ENCODE results near the gene TOP1. TPM values are rescaled to one million over a fixed set of nuclear protein-coding genes. Genes with fewer than 3 reads are reported as not detected.
A peak's percentile ranks its signal among the peaks of the same experiment; 100 is the strongest.

TOP1 gene
- polyA plus RNA-seq, 3 donors = 6.9 to 11.5 (median 11.5) TPM

- Mint-ChIP-seq H3K36me3 (peaks cover 11 to 19% of the 10 kb centered on the region in 2 donors), H3K4me3 (no peak overlapping the region), H3K4me1 (no peaks in the 10 kb centered on the region), H3K9me3 (peaks cover 0 to 2% (median 0%) of the 10 kb centered on the region in 7 donors), H3K27ac (peak overlapping the region in 1 of 7 donors; percentile 52), H3K27me3 (ENCODE audit: low read depth in 3 of 3) (peaks cover 30 to 59% (median 38%) of the 10 kb centered on the region in 3 donors)
- Histone ChIP-seq H3K79me2 (ENCODE audit: insufficient read depth, low read length) (no peaks in the 10 kb centered on the region), H3K9me3 (replicated peaks in 1 of 2; ENCODE audit: control insufficient read depth in 1 of 2, insufficient read depth in 1 of 2, low read length in 2 of 2) (no peaks in the 10 kb centered on the region), H2AFZ (ENCODE audit: insufficient read depth, low read depth, low read length, poor library complexity, severe bottlenecking) (no peak overlapping the region), H4K20me1 (ENCODE audit: insufficient read depth, low read length) (no peaks in the 10 kb centered on the region), H3K36me3 (replicated peaks in 1 of 2; ENCODE audit: control insufficient read depth in 1 of 2, insufficient read depth in 2 of 2, low read length in 2 of 2) (no peaks in the 10 kb centered on the region), H3K27me3 (ENCODE audit: control insufficient read depth in 2 of 2, insufficient read depth in 2 of 2, low read length in 2 of 2) (peaks cover 0 to 6% of the 10 kb centered on the region in 2 donors), H3K4me1 (ENCODE audit: control insufficient read depth in 1 of 2, insufficient read depth in 2 of 2, low read length in 2 of 2) (no peaks in the 10 kb centered on the region), H3K27ac (ENCODE audit: low read depth in 1 of 2, low read length in 2 of 2) (no peak overlapping the region), H3K4me2 (replicated peaks; ENCODE audit: extremely low read depth, low read length, poor library complexity, severe bottlenecking) (no peak overlapping the region), H3K9ac (ENCODE audit: insufficient read depth, low read length, poor library complexity, severe bottlenecking) (no peak overlapping the region), H3K4me3 (replicated peaks in 1 of 3; ENCODE audit: low read depth in 2 of 3, low read length in 3 of 3) (no peak overlapping the region)
- no peak for TF ChIP-seq CTCF (IDR thresholded peaks at IDR 0.05)
- DNase-seq = no peak
- 92% methylated on average over 12 of the region's 14 CpGs for WGBS (ENCODE audit: insufficient coverage)
- intact Hi-C loops (cut with micrococcal nuclease) = loop anchor here in 1 of 2 donors (10.0 kb wide), 1 partner anchor 55 kb away; no protein-coding TSS in a partner anchor
Observed at GRCh38 chr20:41169791-41170351, 141.2 kb downstream of the TOP1 start.

GRCh38 chr20:41170386-41171105 is 141.9 kb downstream of the TOP1 start:
- Mint-ChIP-seq H3K27ac (no peak overlapping the region), H3K36me3 (peaks cover 5 to 14% of the 10 kb centered on the region in 2 donors), H3K27me3 (ENCODE audit: low read depth in 3 of 3) (peaks cover 29 to 59% (median 32%) of the 10 kb centered on the region in 3 donors), H3K4me3 (no peak overlapping the region), H3K9me3 (peaks cover 0 to 2% (median 0%) of the 10 kb centered on the region in 7 donors), H3K4me1 (no peaks in the 10 kb centered on the region)
- no peak for DNase-seq
- no peaks in the 10 kb centered on the region for H3K9me3 ChIP-seq (replicated peaks in 1 of 2; ENCODE audit: control insufficient read depth in 1 of 2, insufficient read depth in 1 of 2, low read length in 2 of 2)
- H3K4me3 ChIP-seq (replicated peaks in 1 of 3; ENCODE audit: low read depth in 2 of 3, low read length in 3 of 3) = no peak overlapping the region
- no peaks in the 10 kb centered on the region for H3K36me3 ChIP-seq (replicated peaks in 1 of 2; ENCODE audit: control insufficient read depth in 1 of 2, insufficient read depth in 2 of 2, low read length in 2 of 2)
- H3K27me3 ChIP-seq (ENCODE audit: control insufficient read depth in 2 of 2, insufficient read depth in 2 of 2, low read length in 2 of 2) = peaks cover 0 to 6% of the 10 kb centered on the region in 2 donors
- no peak overlapping the region for H3K27ac ChIP-seq (ENCODE audit: low read depth in 1 of 2, low read length in 2 of 2)
- H2AFZ ChIP-seq (ENCODE audit: insufficient read depth, low read depth, low read length, poor library complexity, severe bottlenecking) = no peak overlapping the region
- WGBS (ENCODE audit: insufficient coverage) = 95% methylated on average over 6 of the region's 6 CpGs
- no peaks in the 10 kb centered on the region for H3K79me2 ChIP-seq (ENCODE audit: insufficient read depth, low read length)
- no peak overlapping the region for H3K4me2 ChIP-seq (replicated peaks; ENCODE audit: extremely low read depth, low read length, poor library complexity, severe bottlenecking)
- no peaks in the 10 kb centered on the region for H3K4me1 ChIP-seq (ENCODE audit: control insufficient read depth in 1 of 2, insufficient read depth in 2 of 2, low read length in 2 of 2)
- intact Hi-C loops (cut with micrococcal nuclease) = loop anchor here in 1 of 2 donors (10.0 kb wide), 1 partner anchor 54 kb away; no protein-coding TSS in a partner anchor
- no peak overlapping the region for H3K9ac ChIP-seq (ENCODE audit: insufficient read depth, low read length, poor library complexity, severe bottlenecking)
- no peaks in the 10 kb centered on the region for H4K20me1 ChIP-seq (ENCODE audit: insufficient read depth, low read length)
- TF ChIP-seq CTCF (IDR thresholded peaks at IDR 0.05) = no peak

All from CD14-positive monocyte (primary cell).